LNCAP (cell line): ENCODE data around the gene COIL.

Experiments used
- TF ChIP-seq, protein P1 (sequence below): fragments of 450-650 bp; IDR thresholded peaks from 2 replicates; pipeline ENCODE4 v1.5.1; 2017; ENCODE audit warnings: mild to moderate bottlenecking

The COIL gene

DNA sequence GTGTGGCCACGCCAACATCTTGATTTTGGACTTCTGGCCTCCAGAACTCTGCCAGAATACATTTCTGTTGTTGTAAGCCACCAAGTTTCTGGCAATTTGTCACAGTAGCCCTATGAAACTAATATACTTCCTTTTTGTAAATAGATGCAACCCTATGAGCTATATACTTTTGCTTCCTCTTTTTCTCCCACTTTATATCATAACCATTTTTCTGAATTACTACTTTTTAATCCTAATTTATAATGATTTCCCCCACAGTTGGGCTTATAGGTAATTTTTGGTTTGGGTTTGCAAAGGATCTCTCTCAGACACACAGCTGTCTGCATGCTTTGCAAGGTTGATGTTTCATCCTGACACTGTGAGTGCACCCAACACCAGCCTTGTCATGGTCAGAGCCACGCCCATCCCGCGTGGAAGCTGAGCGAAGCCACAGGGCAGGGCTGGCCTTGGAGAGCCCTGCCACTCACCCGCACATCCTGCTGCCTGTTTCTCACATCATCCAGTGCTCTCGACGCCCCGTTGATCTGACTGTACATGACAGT, 52.8 kb downstream of the COIL start:
- TF ChIP-seq, protein P1, sequence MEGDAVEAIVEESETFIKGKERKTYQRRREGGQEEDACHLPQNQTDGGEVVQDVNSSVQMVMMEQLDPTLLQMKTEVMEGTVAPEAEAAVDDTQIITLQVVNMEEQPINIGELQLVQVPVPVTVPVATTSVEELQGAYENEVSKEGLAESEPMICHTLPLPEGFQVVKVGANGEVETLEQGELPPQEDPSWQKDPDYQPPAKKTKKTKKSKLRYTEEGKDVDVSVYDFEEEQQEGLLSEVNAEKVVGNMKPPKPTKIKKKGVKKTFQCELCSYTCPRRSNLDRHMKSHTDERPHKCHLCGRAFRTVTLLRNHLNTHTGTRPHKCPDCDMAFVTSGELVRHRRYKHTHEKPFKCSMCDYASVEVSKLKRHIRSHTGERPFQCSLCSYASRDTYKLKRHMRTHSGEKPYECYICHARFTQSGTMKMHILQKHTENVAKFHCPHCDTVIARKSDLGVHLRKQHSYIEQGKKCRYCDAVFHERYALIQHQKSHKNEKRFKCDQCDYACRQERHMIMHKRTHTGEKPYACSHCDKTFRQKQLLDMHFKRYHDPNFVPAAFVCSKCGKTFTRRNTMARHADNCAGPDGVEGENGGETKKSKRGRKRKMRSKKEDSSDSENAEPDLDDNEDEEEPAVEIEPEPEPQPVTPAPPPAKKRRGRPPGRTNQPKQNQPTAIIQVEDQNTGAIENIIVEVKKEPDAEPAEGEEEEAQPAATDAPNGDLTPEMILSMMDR: no peak

DNA sequence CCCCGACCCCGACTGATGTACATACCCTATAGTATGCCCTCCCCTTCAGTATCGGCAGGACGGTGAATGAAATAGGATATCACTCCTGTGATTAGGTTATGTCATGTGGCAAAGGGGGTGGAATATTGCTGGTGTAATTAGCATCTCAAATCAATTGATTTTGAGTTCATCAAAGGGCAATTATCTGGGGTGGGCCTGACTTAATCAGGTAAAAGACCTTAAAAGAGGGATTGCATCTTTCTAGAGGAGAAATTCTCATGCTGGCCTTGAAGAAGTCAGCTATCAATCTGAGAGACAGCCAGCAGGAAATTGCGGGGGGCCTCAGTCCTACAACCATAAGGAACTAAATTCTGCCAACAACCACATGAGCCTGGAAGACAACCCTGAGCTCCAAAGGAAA, 57.3 kb downstream of the COIL start:
- TF ChIP-seq, protein P1: no peak

DNA sequence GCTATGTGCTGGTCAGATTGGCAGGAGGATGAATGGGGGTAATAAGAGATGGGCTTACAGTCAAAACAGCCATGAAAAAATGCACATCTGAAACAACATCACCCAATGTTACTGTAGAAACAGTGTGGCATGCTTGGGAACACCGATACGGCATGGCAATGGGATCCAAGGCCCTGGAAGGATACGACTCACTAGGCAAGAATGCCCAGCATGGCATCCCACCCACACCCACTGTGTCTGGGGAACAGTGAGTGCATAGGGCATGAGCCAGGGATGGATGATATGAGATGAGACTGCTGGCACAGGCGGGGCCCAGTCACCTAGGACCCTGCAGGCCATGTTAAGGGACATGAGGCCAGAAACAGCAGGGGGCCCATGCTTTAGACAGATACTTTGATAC, 58.5 kb downstream of the COIL start:
- TF ChIP-seq, protein P1: no peak

DNA sequence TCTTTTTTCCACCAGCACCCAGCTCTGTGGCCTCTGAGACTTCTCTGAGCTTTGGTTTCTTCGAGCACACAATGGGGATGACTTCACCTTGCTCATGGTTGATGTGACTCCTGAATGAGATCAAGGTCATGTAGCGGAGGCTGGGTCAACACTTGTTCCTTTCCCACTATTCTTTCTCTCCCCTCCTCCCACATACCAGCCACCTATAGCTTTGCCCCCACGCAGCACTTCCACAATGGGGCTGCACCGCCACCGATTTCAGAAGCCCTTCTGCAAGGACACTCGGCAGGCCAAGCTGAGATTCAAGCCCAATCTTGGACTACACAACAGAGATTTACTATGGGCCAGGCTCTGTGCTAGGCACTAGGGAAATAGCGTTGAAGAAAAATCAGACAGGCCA, 61.4 kb downstream of the COIL start:
- TF ChIP-seq, protein P1: no peak

DNA sequence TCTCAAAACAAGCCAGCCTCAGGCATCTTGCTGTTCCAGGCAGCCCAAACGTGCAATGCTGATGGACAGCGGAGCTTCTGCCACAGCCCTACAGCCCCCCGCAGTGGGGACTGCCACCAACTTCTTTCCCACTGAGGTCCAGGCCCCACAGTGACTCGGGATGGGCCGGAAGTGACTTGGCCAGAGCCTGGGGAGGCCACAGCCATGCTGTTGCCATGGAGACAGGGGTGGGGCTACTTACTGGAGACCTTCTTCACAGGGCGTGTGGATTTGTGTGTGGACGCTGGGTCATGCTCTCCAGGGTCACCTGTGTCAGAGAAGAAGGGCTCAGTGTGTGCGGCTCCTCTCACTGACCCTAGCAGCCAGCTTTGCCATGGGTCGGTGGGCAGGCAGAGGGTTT, 62.0 kb downstream of the COIL start:
- TF ChIP-seq, protein P1: no peak

DNA sequence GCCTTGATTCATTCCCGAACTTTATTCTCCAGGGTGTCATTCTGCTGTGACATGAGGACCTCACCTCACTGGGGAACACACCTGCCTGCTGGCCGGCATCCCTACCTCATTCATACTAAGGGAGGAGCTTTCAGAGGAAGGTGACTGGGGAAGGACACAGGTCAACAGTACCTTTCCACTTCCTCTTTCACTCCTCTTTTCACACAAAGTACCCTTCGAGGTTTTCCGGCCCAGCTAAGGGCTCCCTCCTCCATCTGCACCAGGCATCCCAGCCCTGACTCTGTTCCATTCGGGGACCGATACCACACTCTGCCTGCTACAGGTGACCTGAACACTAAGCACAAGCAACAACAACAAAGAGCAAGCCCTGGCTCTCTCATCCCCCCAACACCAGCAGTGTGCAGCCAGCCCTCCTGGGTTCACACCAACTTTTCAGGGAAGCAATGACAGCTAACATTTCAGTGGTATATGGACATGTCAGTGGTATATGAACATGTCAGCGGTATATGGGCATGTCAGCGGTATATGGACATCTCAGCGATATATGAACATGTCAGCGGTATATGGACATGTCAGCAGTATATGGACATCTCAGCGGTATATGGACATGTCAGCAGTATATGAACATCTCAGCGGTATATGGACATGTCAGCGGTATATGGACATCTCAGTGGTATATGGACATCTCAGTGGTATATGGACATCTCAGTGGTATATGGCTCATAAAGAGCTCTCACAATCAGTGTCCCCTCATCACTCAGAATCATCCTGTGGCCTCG, 63.0 kb downstream of the COIL start:
- TF ChIP-seq, protein P1: no peak

DNA sequence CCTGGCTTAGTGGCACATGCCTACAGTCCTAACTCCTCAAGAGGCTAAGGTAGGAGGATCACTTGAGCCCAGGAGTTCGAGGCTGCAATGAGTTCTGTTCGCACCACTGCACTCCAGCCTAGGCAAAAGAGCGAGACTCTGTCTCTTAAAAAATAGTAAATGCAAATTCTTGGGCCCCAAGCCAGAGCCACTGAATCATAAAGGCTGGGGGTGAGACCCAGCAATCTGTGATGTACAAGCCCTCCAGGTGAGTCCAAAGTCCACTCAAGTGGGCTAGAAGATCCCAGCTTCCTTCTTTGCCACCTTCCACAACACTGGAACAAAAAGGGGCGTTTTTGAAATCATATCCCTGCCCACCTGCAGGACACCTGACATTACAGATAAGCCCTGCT, 63.9 kb downstream of the COIL start:
- TF ChIP-seq, protein P1: no peak
